HG03469 (cell line): ENCODE measurements around the gene PTBP1.
"Not testable (repeated sequence)": the region's sequence is repeated elsewhere in the genome, so short reads cannot be mapped to it uniquely, and the experiment has no call there.

Source experiments
- ATAC-seq: cut with Tn5 transposase; IDR thresholded peaks from one replicate; pipeline ENCODE4 v1.9.1; 2021; ENCODE audit warnings: mild to moderate bottlenecking, moderate library complexity, moderate number of reproducible peaks; ENCODE audit not compliant: unreplicated experiment

Gene PTBP1

DNA sequence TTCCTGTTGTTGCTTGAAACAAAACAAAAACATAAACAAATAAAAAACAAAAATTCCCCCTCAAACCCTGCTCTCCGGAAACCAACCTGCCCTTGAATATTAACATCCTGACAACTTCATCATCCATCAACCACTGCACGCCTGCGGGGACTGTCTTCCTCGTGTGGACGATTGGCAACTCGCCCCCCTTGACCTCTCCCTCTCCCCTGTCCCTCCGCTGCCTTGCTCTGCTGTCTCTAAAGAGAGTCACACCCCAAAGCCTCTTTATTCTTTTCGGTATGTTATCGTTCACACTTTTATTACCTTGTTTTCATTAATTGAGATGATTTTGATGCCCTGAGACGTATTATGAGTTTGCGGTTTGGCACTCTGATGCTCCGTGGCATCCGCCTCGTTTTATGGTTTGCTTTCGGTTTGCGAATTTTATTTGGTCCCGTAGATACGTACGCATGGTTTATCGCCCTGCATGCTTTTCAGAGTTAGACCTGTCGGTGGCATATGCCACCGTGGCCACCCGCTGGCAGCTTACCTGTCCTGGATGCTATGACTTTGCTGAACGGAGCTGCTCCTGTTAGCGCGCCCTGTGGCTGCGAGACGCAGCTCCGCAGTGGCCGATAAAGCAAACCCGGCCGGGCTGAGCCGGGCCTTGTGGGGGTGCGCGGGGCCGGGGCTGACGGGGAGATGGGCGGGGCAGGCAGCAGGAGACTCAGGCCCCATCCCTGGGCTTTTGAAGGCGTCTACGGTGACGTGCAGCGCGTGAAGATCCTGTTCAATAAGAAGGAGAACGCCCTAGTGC, 10.6 kb downstream of the PTBP1 start:
- ATAC-seq: no peak

DNA sequence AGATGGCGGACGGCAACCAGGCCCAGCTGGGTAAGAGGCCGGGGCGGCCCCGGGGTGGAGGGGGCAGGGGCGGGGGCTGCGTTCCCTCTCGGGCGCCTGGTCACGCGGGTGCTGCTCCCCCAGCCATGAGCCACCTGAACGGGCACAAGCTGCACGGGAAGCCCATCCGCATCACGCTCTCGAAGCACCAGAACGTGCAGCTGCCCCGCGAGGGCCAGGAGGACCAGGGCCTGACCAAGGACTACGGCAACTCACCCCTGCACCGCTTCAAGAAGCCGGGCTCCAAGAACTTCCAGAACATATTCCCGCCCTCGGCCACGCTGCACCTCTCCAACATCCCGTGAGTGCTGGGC, 11.1 kb downstream of the PTBP1 start:
- no peak for ATAC-seq

DNA sequence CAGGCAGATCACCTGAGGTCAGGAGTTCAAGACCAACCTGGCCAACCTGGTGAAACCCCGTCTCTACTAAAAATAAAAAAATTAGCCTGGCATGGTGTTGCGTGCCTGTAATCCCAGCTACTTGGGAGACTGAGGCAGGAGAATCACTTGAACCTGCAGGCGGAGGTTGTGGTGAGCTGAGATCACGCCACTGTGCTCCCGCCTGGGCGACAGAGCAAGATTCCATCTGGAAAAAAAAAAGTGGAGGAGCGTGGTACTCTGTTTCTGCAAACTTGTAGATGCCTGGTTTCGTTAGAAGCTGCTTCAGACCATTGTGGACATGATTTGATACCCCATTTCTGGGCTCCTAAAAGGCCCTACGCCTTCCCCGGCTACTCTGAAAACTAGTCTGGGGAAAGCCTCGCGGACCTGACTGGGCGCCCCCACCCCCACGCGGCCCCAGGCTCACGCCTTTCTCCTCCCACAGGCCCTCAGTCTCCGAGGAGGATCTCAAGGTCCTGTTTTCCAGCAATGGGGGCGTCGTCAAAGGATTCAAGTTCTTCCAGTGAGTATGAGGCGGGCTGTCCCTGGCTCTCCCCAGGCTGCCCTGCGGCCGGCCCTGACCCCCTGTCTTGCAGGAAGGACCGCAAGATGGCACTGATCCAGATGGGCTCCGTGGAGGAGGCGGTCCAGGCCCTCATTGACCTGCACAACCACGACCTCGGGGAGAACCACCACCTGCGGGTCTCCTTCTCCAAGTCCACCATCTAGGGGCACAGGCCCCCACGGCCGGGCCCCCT, 13.0 kb downstream of the PTBP1 start:
- no peak for ATAC-seq

DNA sequence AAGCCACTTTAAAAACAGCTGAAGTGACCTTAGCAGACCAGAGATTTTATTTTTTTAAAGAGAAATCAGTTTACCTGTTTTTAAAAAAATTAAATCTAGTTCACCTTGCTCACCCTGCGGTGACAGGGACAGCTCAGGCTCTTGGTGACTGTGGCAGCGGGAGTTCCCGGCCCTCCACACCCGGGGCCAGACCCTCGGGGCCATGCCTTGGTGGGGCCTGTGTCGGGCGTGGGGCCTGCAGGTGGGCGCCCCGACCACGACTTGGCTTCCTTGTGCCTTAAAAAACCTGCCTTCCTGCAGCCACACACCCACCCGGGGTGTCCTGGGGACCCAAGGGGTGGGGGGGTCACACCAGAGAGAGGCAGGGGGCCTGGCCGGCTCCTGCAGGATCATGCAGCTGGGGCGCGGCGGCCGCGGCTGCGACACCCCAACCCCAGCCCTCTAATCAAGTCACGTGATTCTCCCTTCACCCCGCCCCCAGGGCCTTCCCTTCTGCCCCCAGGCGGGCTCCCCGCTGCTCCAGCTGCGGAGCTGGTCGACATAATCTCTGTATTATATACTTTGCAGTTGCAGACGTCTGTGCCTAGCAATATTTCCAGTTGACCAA, 13.7 kb downstream of the PTBP1 start:
- ATAC-seq: no peak

DNA sequence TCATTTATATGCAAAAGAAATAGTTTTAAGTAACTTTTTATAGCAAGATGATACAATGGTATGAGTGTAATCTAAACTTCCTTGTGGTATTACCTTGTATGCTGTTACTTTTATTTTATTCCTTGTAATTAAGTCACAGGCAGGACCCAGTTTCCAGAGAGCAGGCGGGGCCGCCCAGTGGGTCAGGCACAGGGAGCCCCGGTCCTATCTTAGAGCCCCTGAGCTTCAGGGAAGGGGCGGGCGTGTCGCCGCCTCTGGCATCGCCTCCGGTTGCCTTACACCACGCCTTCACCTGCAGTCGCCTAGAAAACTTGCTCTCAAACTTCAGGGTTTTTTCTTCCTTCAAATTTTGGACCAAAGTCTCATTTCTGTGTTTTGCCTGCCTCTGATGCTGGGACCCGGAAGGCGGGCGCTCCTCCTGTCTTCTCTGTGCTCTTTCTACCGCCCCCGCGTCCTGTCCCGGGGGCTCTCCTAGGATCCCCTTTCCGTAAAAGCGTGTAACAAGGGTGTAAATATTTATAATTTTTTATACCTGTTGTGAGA, 14.3 kb downstream of the PTBP1 start:
- ATAC-seq: no peak

DNA sequence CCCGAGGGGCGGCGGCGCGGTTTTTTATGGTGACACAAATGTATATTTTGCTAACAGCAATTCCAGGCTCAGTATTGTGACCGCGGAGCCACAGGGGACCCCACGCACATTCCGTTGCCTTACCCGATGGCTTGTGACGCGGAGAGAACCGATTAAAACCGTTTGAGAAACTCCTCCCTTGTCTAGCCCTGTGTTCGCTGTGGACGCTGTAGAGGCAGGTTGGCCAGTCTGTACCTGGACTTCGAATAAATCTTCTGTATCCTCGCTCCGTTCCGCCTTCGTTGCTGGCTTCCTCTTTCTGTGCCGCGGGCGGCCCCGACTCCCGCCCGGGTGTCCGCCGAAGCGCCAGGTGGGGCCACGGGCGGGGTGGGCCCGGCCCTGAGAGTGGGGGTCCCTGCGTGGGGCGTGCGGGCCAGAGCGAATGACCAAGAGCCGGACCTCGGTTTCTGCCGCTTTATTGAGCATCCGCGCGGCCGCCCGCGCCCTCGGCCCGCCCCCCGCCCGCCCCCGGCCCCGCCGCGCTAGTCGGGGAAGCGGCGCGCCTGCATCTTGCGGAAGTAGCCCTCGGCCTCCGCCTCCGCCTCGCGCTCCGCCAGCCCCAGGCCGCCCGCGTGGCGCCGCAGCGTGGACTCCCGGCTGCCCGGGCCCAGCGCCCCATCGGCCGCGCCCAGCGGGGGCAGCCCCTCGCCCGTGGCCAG, 14.9 kb downstream of the PTBP1 start:
- no peak for ATAC-seq

DNA sequence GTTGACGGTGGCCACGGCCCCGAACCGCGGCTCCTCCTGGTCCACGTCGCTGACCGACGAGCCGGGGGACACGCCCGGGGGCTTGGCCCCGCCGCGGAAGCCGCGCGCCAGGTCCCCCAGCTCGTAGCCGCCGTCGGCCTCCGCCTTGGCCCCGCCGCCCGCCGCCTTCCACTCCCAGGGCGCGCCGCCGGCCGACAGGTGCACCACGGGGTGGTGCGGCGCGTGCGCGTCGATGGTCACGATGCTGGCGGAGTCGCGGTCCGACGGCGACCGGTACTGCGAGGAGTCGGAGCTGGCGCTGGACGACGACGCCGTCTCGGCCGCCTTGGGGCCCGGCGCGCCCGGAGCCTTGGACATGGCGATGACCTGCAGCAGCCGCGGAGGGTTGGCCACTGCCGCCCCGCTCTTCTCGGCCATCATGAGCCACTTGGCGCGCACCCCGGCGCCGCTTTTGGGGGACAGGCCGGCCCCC, 15.5 kb downstream of the PTBP1 start:
- no peak for ATAC-seq

DNA sequence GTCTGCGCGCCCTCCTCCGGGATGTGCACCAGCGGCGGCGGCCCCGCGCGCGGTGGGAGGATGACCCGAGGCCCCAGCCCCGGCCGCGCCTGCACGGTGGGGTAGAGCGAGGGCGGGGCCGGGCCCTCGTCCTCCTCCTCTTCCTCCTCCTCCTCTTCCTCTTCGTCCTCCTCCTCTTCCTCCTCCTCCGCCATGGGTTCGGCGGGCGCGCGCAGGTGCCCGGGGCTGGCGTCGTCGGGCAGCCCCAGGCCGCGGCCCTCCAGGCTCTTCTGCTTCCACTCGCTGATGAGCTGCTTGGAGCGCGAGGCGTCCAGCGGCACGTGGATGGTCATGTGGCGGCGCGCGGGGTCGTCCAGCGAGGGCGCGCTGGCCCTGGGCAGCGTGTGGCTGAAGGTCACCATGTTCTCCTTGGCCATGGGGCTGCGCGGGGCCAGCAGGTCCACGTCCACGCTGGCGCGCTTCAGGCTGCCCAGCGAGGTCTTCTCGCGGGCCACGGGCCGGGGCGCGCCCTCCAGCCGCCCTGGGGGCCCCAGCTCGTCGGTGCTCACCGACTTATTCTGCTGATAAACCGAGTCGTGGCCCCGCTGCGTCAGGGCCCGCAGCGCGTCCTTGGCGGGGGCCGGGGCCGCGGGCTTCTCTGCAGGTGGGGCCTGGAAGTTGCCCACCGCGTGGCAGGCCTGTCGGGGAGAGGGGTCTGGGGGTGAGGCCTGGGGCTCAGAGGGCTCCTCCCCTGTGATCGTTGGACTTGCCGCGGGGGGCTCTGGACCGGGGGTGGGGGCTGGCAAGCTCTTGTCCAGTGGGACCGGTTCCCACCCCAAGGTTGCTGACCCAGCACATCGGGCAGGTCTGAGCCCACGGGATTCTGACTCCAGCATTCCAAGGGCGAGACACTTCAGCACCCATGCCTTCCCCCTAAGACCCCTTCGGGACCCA, 16.2 kb downstream of the PTBP1 start:
- ATAC-seq: no peak

DNA sequence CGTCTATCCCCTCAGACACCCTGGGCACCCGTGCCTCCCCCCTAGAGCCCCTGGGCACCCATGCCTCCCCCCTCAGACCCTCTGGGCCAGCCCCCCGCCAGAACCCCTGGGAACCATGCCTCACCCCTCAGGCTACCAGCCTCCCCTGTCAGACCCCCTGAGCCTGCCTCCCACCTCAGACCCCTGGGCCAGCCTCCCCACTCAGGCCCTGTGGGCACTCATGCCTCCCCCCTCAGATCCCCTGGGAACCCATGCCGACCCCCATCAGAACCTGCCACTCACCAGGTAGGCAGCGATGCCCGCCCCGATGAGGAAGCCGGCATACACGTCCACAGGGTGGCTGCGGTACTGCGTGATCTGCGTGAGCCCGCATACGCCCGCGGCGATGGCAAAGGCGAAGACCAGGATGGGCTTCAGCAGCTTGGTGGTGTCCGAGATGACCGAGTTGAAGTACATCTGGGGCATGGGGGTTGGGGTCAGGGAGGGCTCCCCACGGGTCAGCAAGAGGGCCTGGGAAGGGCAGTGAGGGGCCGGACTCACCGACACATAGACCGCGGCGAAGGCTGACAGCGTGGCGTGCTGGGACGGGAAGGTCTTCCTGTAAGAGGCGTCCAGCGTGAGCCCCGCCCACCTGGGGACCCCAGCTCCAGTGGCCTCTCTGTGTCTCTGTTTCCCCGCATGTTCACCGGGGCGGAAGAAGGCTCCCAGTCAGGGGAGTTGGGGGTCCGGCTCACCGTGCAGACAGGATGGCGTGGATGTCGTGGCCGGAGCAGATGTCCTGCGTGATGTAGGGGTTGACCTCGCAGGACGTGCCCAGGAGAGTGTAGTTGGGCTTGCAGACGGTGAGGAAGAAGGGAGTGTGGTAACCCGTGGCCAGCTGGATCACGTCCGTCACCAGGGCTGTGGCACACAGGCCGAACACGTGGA, 17.2 kb downstream of the PTBP1 start:
- ATAC-seq: no peak

DNA sequence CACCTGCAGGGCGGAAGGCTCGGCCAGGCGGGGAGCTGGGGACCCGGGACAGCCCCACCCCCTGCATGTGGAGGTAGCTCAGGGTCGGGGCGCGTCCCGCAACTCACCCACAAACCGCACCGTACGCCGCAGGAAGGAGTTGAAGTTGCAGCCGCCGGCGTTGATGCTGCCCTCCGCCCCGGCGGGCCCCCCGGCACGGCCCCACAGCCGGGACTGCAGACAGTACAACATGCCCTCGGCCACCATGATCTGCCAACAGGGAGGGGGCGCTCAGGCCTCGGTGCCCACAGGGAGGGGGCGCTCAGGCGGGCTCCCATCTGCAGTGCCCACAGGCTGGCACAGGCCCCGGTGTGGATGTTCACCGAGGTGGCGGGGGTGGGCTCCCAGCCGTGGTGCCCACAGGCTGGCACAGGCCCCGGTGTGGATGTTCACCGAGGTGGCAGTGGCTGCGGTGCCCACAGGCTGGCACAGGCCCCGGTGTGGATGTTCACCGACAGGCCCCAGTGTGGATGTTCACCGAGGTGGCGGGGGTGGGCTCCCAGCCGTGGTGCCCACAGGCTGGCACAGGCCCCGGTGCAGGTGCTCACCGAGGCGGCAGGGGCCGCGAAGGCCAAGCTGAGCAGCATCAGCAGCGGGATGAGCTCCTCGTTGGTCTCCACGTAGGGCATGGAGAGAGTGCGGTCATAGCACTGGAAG, 18.0 kb downstream of the PTBP1 start:
- ATAC-seq: no peak

DNA sequence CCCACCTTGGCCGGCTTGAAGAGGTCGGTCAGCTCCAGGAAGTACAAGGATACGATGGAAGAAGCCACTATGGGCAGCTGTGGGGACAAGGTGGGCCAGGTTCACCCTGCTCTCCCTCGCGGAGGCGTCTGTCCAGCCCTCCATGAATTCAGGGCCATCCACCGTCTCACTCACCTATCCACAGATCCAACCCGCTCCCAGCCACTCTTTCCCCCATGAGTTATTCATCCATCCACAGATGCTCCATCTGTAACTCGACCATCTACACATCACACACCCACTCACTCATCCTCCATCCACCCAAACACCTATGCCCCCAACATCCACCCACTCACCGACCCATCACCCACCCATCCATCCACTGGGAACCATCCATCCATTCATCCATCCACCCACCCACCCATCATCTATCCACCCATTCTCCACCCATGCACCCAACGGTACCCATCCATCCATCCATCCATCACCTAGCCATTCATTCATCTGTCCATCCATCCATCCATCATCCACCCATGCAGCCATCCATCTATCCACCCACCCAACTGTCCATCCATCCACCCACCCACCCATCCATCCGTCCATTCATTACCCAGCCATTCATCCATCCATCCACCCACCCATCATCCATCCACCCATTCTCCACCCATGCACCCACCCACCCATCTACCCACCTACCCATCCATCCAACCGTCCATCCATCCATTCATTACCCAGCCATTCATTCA, 18.7 kb downstream of the PTBP1 start:
- ATAC-seq: no peak

DNA sequence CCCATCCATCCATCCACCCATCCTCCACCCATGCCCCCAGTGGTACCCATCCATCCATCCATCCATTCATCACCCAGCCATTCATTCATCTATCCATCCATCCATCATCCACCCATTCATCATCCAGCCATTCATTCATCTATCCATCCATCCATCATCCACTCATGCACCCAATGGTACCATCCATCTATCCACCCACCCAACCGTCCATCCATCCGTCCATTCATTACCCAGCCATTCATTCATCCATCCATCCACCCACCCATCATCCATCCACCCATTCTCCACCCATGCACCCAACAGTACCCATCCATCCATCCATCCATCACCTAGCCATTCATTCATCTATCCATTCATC, 19.2 kb downstream of the PTBP1 start:
- no peak for ATAC-seq

DNA sequence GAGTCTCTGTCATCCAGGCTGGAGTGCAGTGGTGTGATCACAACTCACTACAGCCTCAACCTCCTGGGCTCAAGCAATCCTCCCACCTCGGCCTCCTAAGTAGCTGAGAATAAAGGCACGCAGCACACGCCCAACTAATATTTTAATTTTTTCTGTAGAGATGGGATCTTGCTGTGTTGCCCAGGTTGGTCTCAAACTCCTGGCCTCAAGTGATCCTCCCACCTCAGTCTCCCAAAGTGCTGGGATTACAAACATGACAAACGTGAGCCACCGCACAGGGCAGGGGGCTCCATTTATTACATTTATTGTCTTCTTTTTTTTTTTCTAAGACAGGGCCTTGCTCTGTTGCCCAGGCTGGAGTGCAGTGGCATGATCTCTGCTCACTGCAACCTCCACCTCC, 23.0 kb downstream of the PTBP1 start:
- ATAC-seq: not testable (repeated sequence)

DNA sequence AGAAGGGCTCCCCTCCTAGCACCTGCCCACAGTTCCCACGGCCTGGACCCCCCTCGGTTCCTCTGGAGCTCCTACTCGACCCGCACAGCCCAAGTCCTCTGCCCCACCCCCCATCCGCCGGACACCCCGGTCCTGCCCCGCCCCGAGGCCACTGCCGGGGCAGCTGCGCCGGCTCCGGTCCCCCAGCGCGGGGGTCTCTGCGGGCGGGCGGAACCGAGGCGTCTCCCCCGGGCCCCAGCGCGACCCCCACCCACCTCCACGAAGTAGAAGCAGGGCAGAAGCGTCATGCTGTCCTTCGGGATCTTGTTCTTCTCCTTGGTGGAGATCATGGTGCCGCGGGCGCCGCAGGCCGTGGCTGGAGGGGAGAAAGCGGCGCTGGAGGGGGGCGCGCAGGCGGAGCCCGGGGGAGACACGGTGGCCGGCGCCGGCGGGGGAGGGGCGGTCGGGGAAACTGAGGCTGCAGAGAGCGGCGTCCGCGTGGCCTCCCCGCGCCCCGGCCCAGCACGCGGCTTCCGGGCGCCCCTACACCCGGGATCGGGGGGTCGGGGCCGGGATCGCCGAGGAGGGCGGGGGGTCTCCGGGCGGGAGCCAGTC, 24.1 kb downstream of the PTBP1 start:
- ATAC-seq: no peak

DNA sequence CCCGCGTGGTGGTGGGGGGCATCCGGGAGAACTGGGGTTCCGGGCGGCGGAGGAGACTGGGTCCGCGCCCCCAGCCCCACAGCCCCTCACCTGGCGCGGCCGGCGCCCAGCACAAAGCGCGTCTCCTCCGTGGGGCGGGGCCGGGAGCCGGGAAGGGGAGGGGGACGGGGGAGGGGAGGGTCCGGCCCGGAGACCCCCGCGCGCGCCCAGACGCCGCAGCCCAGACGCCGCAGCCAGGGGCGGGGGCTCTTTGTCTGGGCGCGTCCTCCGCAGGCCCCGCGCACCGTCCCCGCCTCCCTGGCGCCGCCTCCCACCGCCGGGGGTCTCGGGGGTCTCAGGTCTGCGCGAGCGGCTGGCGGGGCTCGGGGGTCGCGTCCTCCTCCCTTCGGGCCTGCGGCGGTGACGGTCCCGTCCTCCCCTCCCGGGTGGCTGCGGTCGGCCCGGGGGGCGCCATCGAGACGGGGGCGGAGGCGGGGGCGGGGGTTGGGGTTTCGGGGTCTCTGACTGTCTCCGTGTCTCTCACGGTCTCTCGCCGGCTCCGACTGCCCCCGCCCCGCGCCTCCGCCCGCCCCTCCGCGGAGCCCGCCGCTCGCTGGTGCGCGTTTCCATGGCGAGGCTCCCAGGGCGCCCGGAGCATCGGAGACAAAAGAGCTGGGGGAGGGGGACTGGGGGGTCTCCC, 24.7 kb downstream of the PTBP1 start, which contains the start of gene PLPPR3:
PLPPR3 (minus strand) TSS at position 131 of the 679 bp plus-strand sequence. CDS start 396 bp downstream, outside the sequence.
- no peak for ATAC-seq

DNA sequence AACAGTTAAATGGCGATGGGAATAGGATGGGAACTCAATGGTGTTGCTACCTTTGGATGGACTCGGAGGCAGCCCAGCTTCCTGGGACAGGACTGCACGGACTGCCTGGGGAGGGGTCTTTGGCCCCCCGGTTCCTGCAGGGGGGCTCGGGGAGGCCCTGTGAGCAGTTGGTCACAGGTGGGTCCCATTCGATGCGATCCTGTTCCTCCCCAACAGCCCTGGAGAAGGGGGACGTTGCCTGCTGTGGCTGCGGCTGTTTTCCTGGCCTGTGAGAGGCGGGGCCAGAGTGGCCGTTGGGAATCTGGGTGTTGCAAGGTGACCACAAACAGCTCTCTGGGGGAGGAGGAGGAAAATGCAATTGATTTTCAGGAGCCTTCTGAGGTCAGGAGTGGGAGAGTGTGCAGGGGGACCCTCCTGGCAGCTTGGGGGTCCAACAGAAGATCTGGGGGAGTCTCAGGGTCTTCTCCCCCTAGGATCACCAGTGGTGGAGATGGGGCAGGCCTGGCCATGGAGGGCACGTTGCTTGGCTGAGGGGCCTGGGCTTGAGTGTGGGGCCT, 26.4 kb downstream of the PTBP1 start:
- ATAC-seq: no peak
